NCI-H82 treated with DMSO at 0.1 percent for 48 hours (cell line): ENCODE data around the gene PSMA3.
"Not testable (repeated sequence)": the region's sequence is repeated elsewhere in the genome, so short reads cannot be mapped to it uniquely, and the experiment has no call there.

Experiments used
- DNase-seq: peaks from one replicate; lab custom pipeline; 2025; ENCODE audit not compliant: unreplicated experiment; lab: John Stamatoyannopoulos, UW

Gene PSMA3

GRCh38 chr14:58244556-58245387 lies at the start of gene PSMA3:
PSMA3 (plus strand) TSS chr14:58244843; CDS start chr14:58244921, 78 bp downstream.
- DNase-seq, result peak; percentile 91

DNA sequence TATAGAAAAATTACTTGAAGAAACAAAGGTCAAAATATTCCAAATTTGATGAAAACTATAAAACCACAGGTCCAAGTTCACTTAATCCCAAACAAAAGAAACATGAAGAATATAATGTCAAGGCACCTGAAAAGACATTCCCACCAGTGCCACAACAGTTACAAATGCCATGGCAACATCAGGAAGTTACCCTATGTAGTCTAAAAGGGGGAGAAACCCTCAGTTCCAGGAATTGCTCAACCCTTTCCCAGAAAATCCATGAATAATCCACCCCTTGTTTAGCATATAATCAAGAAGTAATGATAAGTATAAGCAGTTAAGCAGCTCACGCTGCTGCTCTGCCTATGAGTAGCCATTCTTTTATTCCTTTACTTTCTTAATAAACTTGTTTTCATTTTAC lies 48.4 kb upstream of the PSMA3 start:
- no peak for DNase-seq

- DNase-seq, result no peak
Observed at GRCh38 chr14:58198086-58198485, 46.6 kb upstream of the PSMA3 start.

GRCh38 chr14:58199726-58200479 lies 44.7 kb upstream of the PSMA3 start, which contains the start of gene ACTR10:
ACTR10 (plus strand) TSS chr14:58200149; CDS start chr14:58200218, 69 bp downstream.
- DNase-seq, result peak; percentile 99

DNA sequence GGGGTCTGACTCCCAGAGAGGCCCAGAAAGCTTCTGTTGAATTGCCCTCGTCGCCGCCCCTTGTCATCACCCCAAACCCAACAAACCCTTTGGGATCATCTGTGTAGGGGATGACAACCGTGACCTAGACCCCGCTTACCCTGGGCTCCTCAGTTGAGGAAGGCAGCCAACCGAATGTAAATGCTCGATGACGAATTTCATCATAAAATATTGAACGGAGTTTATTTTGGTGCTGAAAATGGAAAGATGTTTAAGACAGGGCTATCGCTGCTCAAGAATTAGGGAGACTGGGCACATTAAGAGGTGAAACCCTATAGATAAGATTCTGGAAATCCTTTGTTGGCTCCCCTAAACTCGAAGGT lies 44.2 kb upstream of the PSMA3 start:
- no peak for DNase-seq

DNA sequence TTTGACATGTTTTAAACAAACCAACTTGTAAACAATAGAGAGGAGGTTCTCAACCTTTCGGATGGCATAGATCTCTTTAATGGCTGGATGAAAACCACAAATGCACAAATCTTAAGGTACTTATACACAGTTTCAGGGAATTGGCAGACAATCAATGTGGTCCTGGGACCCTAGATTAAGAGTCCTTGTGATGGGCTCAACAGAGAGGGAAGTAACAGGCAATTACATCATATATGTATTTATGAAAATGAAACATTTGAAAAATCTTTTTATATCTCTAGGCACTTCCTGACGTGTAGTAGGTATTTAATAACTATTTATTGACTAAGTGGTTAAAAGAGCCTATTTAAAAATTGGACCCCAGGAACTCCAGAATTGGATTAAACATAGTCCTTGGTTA lies 43.8 kb upstream of the PSMA3 start:
- no peak for DNase-seq

DNA sequence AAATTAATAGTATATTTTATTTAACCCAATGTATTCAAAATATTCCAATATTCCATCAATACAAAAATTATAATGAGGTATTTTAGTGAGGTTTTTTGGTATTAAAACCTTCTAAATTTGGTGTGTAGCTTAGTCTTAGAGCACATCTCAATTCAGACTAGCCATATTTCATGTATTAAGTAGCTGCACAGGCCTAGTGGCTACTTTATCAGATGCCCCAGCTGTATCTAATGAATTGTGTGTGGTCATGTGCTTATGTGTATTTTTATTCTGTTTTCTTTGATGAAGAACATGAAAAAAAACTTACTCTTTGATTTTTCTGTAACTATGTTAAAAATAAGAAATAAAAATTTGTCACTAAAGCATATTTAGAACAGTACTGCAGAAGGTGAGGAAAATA lies 31.5 kb upstream of the PSMA3 start:
- no peak for DNase-seq

DNA sequence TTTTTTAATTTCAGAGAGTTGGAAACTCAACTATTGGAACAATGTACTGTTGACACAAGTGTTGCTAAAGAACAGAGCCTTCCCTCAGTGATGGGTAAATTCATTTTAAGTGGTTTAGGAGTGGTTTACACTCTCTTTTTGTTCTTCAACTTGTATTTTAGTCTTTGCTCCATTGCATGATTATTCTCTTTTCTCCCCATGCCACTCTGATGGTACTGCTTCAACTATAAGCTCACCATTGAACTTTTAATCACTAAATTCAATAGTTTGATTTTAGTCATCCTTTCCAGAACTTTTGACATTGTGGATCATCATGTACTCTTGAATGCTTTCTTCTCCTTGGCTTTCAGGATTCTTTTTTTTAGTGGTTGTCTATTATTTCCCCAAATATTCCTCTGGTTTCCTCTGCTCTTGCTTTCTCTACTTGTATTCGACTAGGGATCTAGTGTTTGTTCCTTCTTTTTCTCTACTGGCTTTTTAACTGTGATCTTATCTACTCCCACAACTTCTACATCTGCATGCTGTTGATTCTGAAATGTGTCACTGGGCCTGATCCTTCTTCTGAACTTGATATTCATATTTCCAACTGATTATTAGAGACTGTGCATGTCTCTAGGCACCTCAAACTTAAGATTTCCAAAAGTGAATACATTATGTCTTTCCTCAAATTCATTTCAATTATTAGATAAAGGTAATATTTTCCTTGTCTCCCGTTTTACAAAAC lies 29.3 kb upstream of the PSMA3 start:
- DNase-seq, result no peak

- DNase-seq, result peak; percentile 76
Observed at GRCh38 chr14:58216544-58216943, 28.1 kb upstream of the PSMA3 start.

DNA sequence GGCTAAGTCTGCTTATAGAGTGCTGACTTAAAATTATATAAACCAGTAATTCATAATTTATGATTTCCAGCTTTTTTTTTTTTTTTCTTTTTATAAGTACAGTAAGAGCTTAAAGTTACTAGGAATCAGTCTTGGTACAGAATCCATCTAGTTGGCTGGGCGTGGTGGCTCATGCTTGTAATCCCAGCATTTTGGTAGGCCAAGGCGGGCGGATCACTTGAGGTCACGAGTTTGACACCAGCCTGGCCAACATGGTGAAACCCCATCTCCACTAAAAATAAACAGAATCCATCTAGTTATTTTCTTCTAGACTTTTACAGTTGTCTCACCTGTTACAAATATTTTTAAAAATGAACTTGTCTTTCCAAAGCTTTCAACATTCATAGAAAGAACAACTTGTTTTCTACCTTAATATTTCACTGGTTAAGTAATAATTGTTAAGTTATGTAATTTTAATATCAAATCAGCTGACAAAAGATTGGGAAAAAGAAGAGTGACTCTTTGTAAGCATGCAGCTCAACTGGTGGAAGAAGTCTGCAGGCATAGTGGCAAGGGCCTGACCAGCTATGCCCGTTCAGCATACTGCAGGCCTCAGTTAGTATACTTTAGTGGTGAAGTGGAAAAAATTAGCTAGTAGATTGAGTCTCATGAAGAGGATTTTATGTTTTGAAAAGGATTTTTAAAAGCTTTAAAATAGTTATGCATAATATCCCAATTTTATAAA lies 17.4 kb upstream of the PSMA3 start:
- no peak for DNase-seq

DNA sequence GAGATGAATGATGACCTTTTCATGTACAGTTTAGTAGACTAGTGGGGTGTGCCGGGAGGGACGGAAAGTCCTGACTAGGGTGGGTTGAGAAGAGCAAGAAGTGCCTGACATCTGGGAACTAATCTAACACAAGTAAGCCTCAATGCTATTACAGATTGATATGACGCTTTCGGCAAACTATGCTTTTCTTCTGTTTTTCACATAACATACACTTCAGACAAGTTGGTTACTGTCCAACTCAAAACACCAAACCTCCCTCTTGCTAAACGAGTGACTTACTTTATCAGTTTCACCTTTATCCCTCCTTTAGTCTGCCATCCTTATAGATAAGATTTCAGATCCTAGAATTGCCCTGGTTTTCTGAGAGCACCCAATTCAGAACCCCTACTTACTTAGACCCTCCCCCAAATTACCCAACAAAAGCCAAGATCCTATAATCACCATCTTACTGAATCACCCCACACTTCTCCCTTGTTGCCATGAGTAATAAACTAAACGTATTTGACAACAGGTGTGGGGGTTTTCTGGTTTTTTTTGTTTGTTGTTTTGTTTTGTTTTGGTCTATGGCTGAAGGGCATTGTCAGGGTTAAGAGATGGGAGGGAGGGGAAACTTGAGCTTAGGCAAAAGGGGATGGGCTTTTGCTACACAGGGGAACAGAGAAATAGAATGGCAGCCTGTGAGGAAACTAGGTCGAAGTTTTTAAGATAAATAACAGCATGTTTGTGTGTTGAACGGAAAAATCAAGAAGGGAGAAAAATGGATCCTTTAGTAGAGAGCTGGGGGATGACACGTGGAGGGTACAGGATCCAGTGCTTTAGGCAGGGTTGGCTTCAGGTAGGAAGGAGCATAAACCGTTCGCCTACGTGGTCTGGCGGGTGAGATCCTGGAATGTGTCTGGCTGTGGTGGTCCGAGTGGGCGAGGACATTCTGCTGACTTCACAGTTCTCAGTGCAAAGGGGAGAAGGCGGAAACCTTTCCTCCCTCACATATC lies 6.1 kb upstream of the PSMA3 start:
- no peak for DNase-seq

GRCh38 chr14:58239244-58240195 lies 5.1 kb upstream of the PSMA3 start:
- no peak for DNase-seq

GRCh38 chr14:58243790-58244555 lies 670 bp upstream of the PSMA3 start:
- no peak for DNase-seq

- DNase-seq, result no peak
Observed at GRCh38 chr14:58245562-58245961, 919 bp downstream of the PSMA3 start.

GRCh38 chr14:58249611-58250010 lies 5.0 kb downstream of the PSMA3 start:
- no peak for DNase-seq

DNA sequence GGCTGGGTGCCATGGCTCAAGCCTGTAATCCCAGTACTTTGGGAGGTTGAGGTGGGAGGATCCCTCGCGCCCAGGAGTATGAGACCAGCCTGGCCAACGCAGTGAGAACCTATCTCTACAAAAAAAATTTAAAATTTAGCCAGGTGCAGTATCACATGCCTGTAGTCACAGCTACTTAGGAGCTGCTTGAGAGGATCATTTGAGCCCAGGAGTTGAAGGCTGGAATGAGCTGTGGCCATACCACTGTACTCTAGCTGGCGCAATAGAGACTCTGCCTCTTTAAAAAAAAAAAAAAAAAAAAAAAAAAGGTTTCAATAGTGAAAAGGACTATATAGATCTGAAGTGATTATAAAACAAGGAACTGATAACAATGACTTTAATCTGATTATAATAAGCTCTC lies 13.5 kb downstream of the PSMA3 start:
- no peak for DNase-seq

- DNase-seq, result not testable (repeated sequence)
Observed at GRCh38 chr14:58262005-58262404, 17.4 kb downstream of the PSMA3 start.

DNA sequence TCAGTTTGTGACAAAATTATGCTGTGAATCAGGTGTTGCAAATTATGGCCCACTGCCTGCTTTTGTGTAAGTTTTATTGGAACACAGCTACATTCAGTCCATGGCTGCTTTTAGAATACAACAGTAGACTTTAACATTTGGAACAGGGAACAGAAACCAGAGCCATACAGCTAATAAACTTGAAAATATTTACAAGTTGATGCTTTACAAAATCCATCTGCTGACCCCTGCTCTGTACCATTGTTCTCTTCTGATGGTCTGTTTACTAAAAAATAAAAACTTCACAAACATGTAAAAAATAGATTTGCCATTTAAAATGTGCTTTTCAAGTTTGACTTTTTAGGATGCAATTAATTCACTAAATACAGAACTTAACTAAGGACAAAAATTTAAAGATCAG lies 20.8 kb downstream of the PSMA3 start:
- DNase-seq, result no peak
